Heart left ventricle (tissue), 16 donors: ENCODE measurements around the gene ANKRD18B. TPM values are rescaled to one million over a fixed set of nuclear protein-coding genes. Genes with fewer than 3 reads are reported as not detected.
A peak's percentile ranks its signal among the peaks of the same experiment; 100 is the strongest.

Experiments used
- ATAC-seq, 4 donors: fragments of 200-7000 bp; cut with Tn5 transposase; one replicate each; pipeline ENCODE4 v1.9.1; 2020 to 2022; ENCODE audit warnings: moderate library complexity in 4 of 4, mild to moderate bottlenecking in 3 of 4, moderate number of reproducible peaks in 1 of 4
- DNase-seq, 5 donors: peaks; one replicate each; pipeline ENCODE4 v3.0.0-alpha.2; 2020
- H3K27ac ChIP-seq, 12 donors: fragments of 200-600 bp; sonication (generic) in 4 of 12; one replicate each; pipeline versions ENCODE4 v1.5.0 to v1.8.0; 2016 to 2022; ENCODE audit warnings: mild to moderate bottlenecking in 2 of 12
- H3K27me3 ChIP-seq, 9 donors: fragments of 200-600 bp; sonication (generic) in 2 of 9; one replicate each; pipeline versions ENCODE4 v1.5.1 to v1.8.0; 2016 to 2022; ENCODE audit warnings: mild to moderate bottlenecking in 3 of 9
- H3K36me3 ChIP-seq, 9 donors: fragments of 200-600 bp; sonication (generic) in 2 of 9; one replicate each; pipeline versions ENCODE4 v1.5.0 to v1.8.0; 2018 to 2022; ENCODE audit warnings: mild to moderate bottlenecking in 2 of 9
- H3K4me1 ChIP-seq, 12 donors: fragments of 200-600 bp; sonication (generic) in 4 of 12; one replicate each; pipeline versions ENCODE4 v1.5.0 to v1.8.0; 2016 to 2022; ENCODE audit warnings: mild to moderate bottlenecking in 3 of 12
- H3K4me3 ChIP-seq, 12 donors: fragments of 200-600 bp; sonication (generic) in 4 of 12; one replicate each; pipeline versions ENCODE4 v1.5.0 to v1.8.0; 2017 to 2022; ENCODE audit warnings: mild to moderate bottlenecking in 9 of 12, moderate library complexity in 4 of 12
- H3K9me3 ChIP-seq, 12 donors: fragments of 200-600 bp; sonication (generic) in 4 of 12; one replicate each; pipeline versions ENCODE4 v1.5.0 to v1.8.0; 2016 to 2022; ENCODE audit warnings: mild to moderate bottlenecking in 1 of 12
- POLR2A ChIP-seq, 2 donors: fragments of 450-650 bp; IDR thresholded peaks; one replicate each; pipeline ENCODE4 v1.6.1; 2017; ENCODE audit warnings: antibody characterized with exemption in 2 of 2, mild to moderate bottlenecking in 2 of 2, moderate library complexity in 2 of 2
- WGBS, 4 donors: extraction: QIAGEN DNeasy Blood & Tissue Kit in 2 of 4; methylation state at CpG; one replicate each; pipeline versions ENCODE4 v1.1.5 to v1.1.7; 2013 to 2018; 5-methylcytosine and 5-hydroxymethylcytosine counted together
- intact Hi-C, 10 donors: fragments of 100-400 bp; cut with DNase I; formaldehyde crosslinking; loops; one replicate each; pipeline versions ENCODE4 v1.11.1 to v1.14.2; 2022
- polyA plus RNA-seq, 2 donors: library from polyadenylated mRNA; stranded (reverse); fragments of 200-250 nt; gene quantifications; one replicate each; pipeline ENCODE4 v1.2.3, GENCODE V29; 2013
- total RNA-seq, 9 donors: library from RNA; depleted of rRNA in 2 of 9; stranded (reverse); fragments of >200 nt in 2 of 9; fragmentation: NEBNext Ultra II Directional in 3 of 9; extraction: Animal tissue kit (Norgen Biotek cat#: 25700) in 3 of 9; gene quantifications; one replicate each; pipeline versions ENCODE4 v1.1.0 to v1.2.4, GENCODE V29; 2016 to 2023
- TF ChIP-seq, protein P1 (sequence below), 12 donors: fragments of 200-600 bp; sonication (generic) in 4 of 12; IDR thresholded peaks; one replicate each; pipeline versions ENCODE4 v1.5.0 to v1.8.0; 2018 to 2022; ENCODE audit warnings: antibody characterized with exemption in 12 of 12, mild to moderate bottlenecking in 5 of 12
- donor health status: ischemic (EF 13 %, LVEDD 7.1; RV severe dilation, severe dysfunction).
- donor health status: healthy with polysubstance abuse.
- donor health status: DM: no; HTN: yes; CAD: no.
- donor health status: DM: no; HTN: no; CAD: no.
- donor health status: ischemic (EF 25% LVEDD 6.9; RV normal size, moderate dysfunction).
- donor health status: ischemic (EF 25% LVEDD 5.7; RV mildly dilated, moderate dysfunction).
- donor health status: healthy.
- donor health status: DM: yes; HTN: yes; CAD: no.
- donor health status: ischemic (EF 35%, LVEDD 5.7; RV mildly dilated, moderate dysfunction).
- donor health status: nonischemic (EF 11% LVEDD 7.7; RV severe dilation, severe dysfunction).
- donor health status: DM: yes; HTN: yes; CAD: no.
- donor health status: PGD.
- donor health status: ischemic (EF 29% LVEDD 5.4; RV normal size, mild dysfunction).
- donor health status: nonischemic (EF 23%, LVEDD 6.1; RV moderate dilation, normal function).

The ANKRD18B gene
- total and polyA plus RNA-seq, 11 donors, result 0.14 to 1.3 (median 0.40) TPM; not detected in 4

DNA sequence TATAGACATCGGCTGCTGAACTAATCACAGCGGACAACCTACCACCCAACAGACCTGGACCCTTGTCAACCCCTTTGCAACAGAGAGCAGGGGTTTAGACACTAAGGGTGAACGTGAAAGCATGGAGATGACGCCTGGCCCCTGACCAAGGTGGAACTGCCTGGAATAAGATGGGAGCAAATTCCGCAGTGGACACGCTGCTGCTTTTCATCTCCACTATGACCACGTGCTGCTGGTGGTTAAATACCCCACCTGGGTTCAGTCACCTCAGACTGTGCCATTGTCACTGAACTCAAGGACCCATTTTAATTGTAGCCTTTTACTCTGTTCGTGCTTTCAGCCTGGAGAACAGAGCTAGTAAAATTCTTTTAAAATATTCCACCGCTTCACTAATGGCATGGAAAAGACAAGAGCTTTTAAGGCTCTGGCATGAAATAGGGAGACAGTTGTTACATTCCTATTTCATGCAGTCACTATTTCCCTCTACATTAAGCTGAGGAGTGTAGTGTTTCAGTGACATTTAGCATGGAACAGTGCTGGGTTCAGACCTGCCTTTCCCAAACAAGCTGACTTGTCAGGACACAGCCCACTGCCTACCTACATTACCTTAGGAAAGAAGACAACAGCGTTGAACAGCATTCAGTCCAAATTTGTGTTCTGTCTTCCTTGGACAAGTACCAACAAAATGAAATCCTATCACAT is 96.8 kb downstream of the ANKRD18B start:
- no peak for DNase-seq
- Histone ChIP-seq H3K27ac (peak overlapping the region in 1 of 12 donors; percentile 13), H3K27me3 (peaks cover 0 to 16% (median 0%) of the 10 kb centered on the region in 9 donors), H3K4me3 (no peak overlapping the region), H3K4me1 (peaks cover 0 to 3% (median 0%) of the 10 kb centered on the region in 12 donors), H3K36me3 (no peaks in the 10 kb centered on the region), H3K9me3 (no peaks in the 10 kb centered on the region)
- TF ChIP-seq, protein P1, sequence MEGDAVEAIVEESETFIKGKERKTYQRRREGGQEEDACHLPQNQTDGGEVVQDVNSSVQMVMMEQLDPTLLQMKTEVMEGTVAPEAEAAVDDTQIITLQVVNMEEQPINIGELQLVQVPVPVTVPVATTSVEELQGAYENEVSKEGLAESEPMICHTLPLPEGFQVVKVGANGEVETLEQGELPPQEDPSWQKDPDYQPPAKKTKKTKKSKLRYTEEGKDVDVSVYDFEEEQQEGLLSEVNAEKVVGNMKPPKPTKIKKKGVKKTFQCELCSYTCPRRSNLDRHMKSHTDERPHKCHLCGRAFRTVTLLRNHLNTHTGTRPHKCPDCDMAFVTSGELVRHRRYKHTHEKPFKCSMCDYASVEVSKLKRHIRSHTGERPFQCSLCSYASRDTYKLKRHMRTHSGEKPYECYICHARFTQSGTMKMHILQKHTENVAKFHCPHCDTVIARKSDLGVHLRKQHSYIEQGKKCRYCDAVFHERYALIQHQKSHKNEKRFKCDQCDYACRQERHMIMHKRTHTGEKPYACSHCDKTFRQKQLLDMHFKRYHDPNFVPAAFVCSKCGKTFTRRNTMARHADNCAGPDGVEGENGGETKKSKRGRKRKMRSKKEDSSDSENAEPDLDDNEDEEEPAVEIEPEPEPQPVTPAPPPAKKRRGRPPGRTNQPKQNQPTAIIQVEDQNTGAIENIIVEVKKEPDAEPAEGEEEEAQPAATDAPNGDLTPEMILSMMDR (IDR thresholded peaks at IDR 0.05), result no peak
- no peak for TF ChIP-seq POLR2A (IDR thresholded peaks at IDR 0.05)
- ATAC-seq, result peak; percentile 31 to 63 (median 48)
- 51 to 70% (median 64%) methylated on average over 10 of the region's 10 CpGs for WGBS, 4 donors
- intact Hi-C loops, result no loop called here

Other genes starting within 250 kb of the ANKRD18B start
- 10 to 100 TPM; 25.4 to 42.0 (median 36.1) TPM for gene NFX1, start 233.7 kb upstream of the ANKRD18B start, total RNA-seq
- gene NFX1, start 233.7 kb upstream of the ANKRD18B start, polyA plus RNA-seq, result 10 to 100 TPM; 13.7 to 23.8 TPM
- 100 to 1,000 TPM in 6 of 9 donors, 10 to 100 TPM in 3; 82.5 to 252 (median 113) TPM for gene AQP7, start 121.7 kb upstream of the ANKRD18B start, total RNA-seq
- gene AQP7, start 121.7 kb upstream of the ANKRD18B start, polyA plus RNA-seq, result 100 to 1,000 TPM in 1 of 2 donors, 10 to 100 TPM in 1; 32.1 to 216 TPM
- 100 to 1,000 TPM in 1 of 9 donors, 10 to 100 TPM in 6, 1 to 10 TPM in 2; 6.0 to 116 (median 13.3) TPM for gene AQP3, start 76.7 kb upstream of the ANKRD18B start, total RNA-seq
- 10 to 100 TPM in 1 of 2 donors, 1 to 10 TPM in 1; 7.5 to 27.1 TPM for gene AQP3, start 76.7 kb upstream of the ANKRD18B start, polyA plus RNA-seq
- 10 to 100 TPM; 11.2 to 22.1 (median 14.9) TPM for gene NOL6, start 50.3 kb upstream of the ANKRD18B start, total RNA-seq
- gene NOL6, start 50.3 kb upstream of the ANKRD18B start, polyA plus RNA-seq, result 10 to 100 TPM; 13.6 to 28.2 TPM